Measurements from ENCODE around the gene PCYT1B. TPM values are rescaled to one million over a fixed set of nuclear protein-coding genes. Genes with fewer than 3 reads are reported as not detected.

Gene PCYT1B
- total RNA-seq (2014; rRNA removed; shearing (Covaris generic)): 7.2 TPM in 2 replicates

GRCh38 chrX:24647257-24648058 is at the start of gene PCYT1B:
PCYT1B (minus strand) TSS chrX:24647347; CDS start chrX:24647105, 242 bp downstream.
- Histone ChIP-seq H3K4me3 (peak within 1 kb of the TSS; percentile 64), H3K9me3 (replicated peaks) (no peaks in the 10 kb centered on the region), H3K27me3 (no peaks in the 10 kb centered on the region), H3K27ac (peak within 1 kb of the TSS; percentile 77), H3K36me3 (no peaks in the 10 kb centered on the region), H3K4me1 (no peaks in the 10 kb centered on the region; the same call in 1 of the 2 replicates)
- peak; percentile 87 to 92 for DNase-seq

GRCh38 chrX:24696294-24696693 is 49.1 kb upstream of the PCYT1B start:
- peaks cover 25% of the 10 kb centered on the region for H3K4me1 ChIP-seq
- H3K27me3 ChIP-seq: no peaks in the 10 kb centered on the region
- no peak overlapping the region for H3K4me3 ChIP-seq
- H3K9me3 ChIP-seq (replicated peaks): no peaks in the 10 kb centered on the region
- peaks cover 20% of the 10 kb centered on the region for H3K36me3 ChIP-seq
- DNase-seq: peak; percentile 75 to 85
- peak overlapping the region; percentile 59 for H3K27ac ChIP-seq

- H3K27ac ChIP-seq: no peak overlapping the region
- H3K36me3 ChIP-seq: peaks cover 7% of the 10 kb centered on the region
- H3K27me3 ChIP-seq: no peaks in the 10 kb centered on the region
- peaks cover 25% of the 10 kb centered on the region for H3K4me1 ChIP-seq
- peak overlapping the region; percentile 76 for H3K4me3 ChIP-seq
- H3K9me3 ChIP-seq (replicated peaks): no peaks in the 10 kb centered on the region
- DNase-seq: no peak
Observed at GRCh38 chrX:24694825-24695224, 47.7 kb upstream of the PCYT1B start.

- no peaks in the 10 kb centered on the region for H3K36me3 ChIP-seq
- peak; percentile 96 for DNase-seq
- peak within 1 kb of the TSS; percentile 76 for H3K4me3 ChIP-seq
Observed at GRCh38 chrX:24693453-24694202, 46.5 kb upstream of the PCYT1B start, which contains the start of gene POLA1. POLA1 (plus strand) TSS chrX:24693918; CDS start chrX:24693962, 44 bp downstream.

GRCh38 chrX:24692305-24692704 is 45.2 kb upstream of the PCYT1B start:
- Histone ChIP-seq H3K9me3 (replicated peaks) (no peaks in the 10 kb centered on the region), H3K4me3 (no peak overlapping the region), H3K36me3 (no peaks in the 10 kb centered on the region), H3K27me3 (no peaks in the 10 kb centered on the region), H3K4me1 (peaks cover 24% of the 10 kb centered on the region), H3K27ac (no peak overlapping the region)
- peak; percentile 44 to 67 for DNase-seq

More at GRCh38 chrX:24693453-24694202, 46.5 kb upstream of the PCYT1B start, which contains the start of gene POLA1:
- Histone ChIP-seq H3K4me1 (peaks cover 25% of the 10 kb centered on the region), H3K27ac (peak within 1 kb of the TSS; percentile 80), H3K9me3 (replicated peaks) (no peaks in the 10 kb centered on the region), H3K27me3 (no peaks in the 10 kb centered on the region)

- H3K27ac ChIP-seq: no peak overlapping the region
- H3K4me1 ChIP-seq: no peaks in the 10 kb centered on the region
- H3K4me3 ChIP-seq: no peak overlapping the region
- no peaks in the 10 kb centered on the region for H3K9me3 ChIP-seq (replicated peaks)
- no peak for DNase-seq
- H3K27me3 ChIP-seq: no peaks in the 10 kb centered on the region
- H3K36me3 ChIP-seq: no peaks in the 10 kb centered on the region
Observed at GRCh38 chrX:24684048-24684447, 36.9 kb upstream of the PCYT1B start.

GRCh38 chrX:24682739-24683432 is 35.7 kb upstream of the PCYT1B start:
- no peak for DNase-seq
- H3K4me1 ChIP-seq: no peaks in the 10 kb centered on the region
- H3K27me3 ChIP-seq: no peaks in the 10 kb centered on the region
- no peak overlapping the region for H3K4me3 ChIP-seq
- no peaks in the 10 kb centered on the region for H3K36me3 ChIP-seq
- H3K27ac ChIP-seq: no peak overlapping the region
- H3K9me3 ChIP-seq (replicated peaks): no peaks in the 10 kb centered on the region

GRCh38 chrX:24676403-24677024 is 29.4 kb upstream of the PCYT1B start:
- Histone ChIP-seq H3K36me3 (no peaks in the 10 kb centered on the region), H3K9me3 (replicated peaks) (no peaks in the 10 kb centered on the region), H3K4me3 (no peak overlapping the region), H3K27me3 (no peaks in the 10 kb centered on the region), H3K27ac (no peak overlapping the region), H3K4me1 (no peaks in the 10 kb centered on the region)
- peak in 1 of 2 experiments; percentile 43 for DNase-seq

GRCh38 chrX:24673424-24673823 is 26.3 kb upstream of the PCYT1B start:
- H3K4me3 ChIP-seq: no peak overlapping the region
- H3K9me3 ChIP-seq (replicated peaks): no peaks in the 10 kb centered on the region
- no peaks in the 10 kb centered on the region for H3K27me3 ChIP-seq
- H3K4me1 ChIP-seq: no peaks in the 10 kb centered on the region
- no peak for DNase-seq
- no peaks in the 10 kb centered on the region for H3K36me3 ChIP-seq
- no peak overlapping the region for H3K27ac ChIP-seq

- no peaks in the 10 kb centered on the region for H3K9me3 ChIP-seq (replicated peaks)
- H3K4me3 ChIP-seq: no peak overlapping the region
- DNase-seq: peak in 1 of 2 experiments; percentile 9
- no peaks in the 10 kb centered on the region for H3K36me3 ChIP-seq
- H3K27me3 ChIP-seq: no peaks in the 10 kb centered on the region
- no peaks in the 10 kb centered on the region for H3K4me1 ChIP-seq
- no peak overlapping the region for H3K27ac ChIP-seq
Observed at GRCh38 chrX:24672701-24673190, 25.6 kb upstream of the PCYT1B start.

- no peak overlapping the region for H3K27ac ChIP-seq
- DNase-seq: no peak
- H3K36me3 ChIP-seq: no peaks in the 10 kb centered on the region
- no peak overlapping the region for H3K4me3 ChIP-seq
- no peaks in the 10 kb centered on the region for H3K27me3 ChIP-seq
- H3K4me1 ChIP-seq: no peaks in the 10 kb centered on the region
- no peaks in the 10 kb centered on the region for H3K9me3 ChIP-seq (replicated peaks)
Observed at GRCh38 chrX:24668111-24668510, 21.0 kb upstream of the PCYT1B start.

- no peaks in the 10 kb centered on the region for H3K27me3 ChIP-seq
- no peak for DNase-seq
Observed at GRCh38 chrX:24662352-24662751, 15.2 kb upstream of the PCYT1B start.

GRCh38 chrX:24661292-24661691 is 14.1 kb upstream of the PCYT1B start:
- H3K4me1 ChIP-seq: no peaks in the 10 kb centered on the region
- H3K4me3 ChIP-seq: no peak overlapping the region
- H3K9me3 ChIP-seq (replicated peaks): no peaks in the 10 kb centered on the region
- no peaks in the 10 kb centered on the region for H3K36me3 ChIP-seq
- H3K27ac ChIP-seq: no peak overlapping the region
- H3K27me3 ChIP-seq: no peaks in the 10 kb centered on the region
- no peak for DNase-seq

More at GRCh38 chrX:24662352-24662751, 15.2 kb upstream of the PCYT1B start:
- H3K4me3 ChIP-seq: no peak overlapping the region
- H3K9me3 ChIP-seq (replicated peaks): no peaks in the 10 kb centered on the region
- H3K4me1 ChIP-seq: no peaks in the 10 kb centered on the region
- no peak overlapping the region for H3K27ac ChIP-seq
- no peaks in the 10 kb centered on the region for H3K36me3 ChIP-seq

GRCh38 chrX:24659646-24660045 is 12.5 kb upstream of the PCYT1B start:
- no peaks in the 10 kb centered on the region for H3K9me3 ChIP-seq (replicated peaks)
- H3K4me1 ChIP-seq: no peaks in the 10 kb centered on the region
- no peaks in the 10 kb centered on the region for H3K27me3 ChIP-seq
- no peak for DNase-seq
- H3K27ac ChIP-seq: no peak overlapping the region
- H3K36me3 ChIP-seq: no peaks in the 10 kb centered on the region
- H3K4me3 ChIP-seq: no peak overlapping the region
